H1 (cell line): ENCODE data around the gene SLC30A5. TPM values are rescaled to one million over a fixed set of nuclear protein-coding genes. Genes with fewer than 3 reads are reported as not detected.
A peak's percentile ranks its signal among the peaks of the same experiment; 100 is the strongest.
"Not testable (repeated sequence)": the region's sequence is repeated elsewhere in the genome, so short reads cannot be mapped to it uniquely, and the experiment has no call there.

Experiments used
- CTCF ChIA-PET: fragments of 300-600 bp; sonication (Branson Sonifier 250); formaldehyde crosslinking; loops from one replicate; lab custom pipeline; 2021; ENCODE audit not compliant: partially characterized antibody; lab: Charles Lee
- POLR2A ChIA-PET: fragments of 300-600 bp; sonication (Branson Sonifier 250); formaldehyde crosslinking; loops from one replicate; lab custom pipeline; 2021; ENCODE audit warnings: inconsistent platforms; ENCODE audit not compliant: partially characterized antibody; lab: Charles Lee
- DNase-seq, 2 experiments: peaks; one replicate each; pipeline versions ENCODE4 v3.0.0 to v3.0.0-alpha.2; 2010 to 2022; ENCODE audit warnings: low spot score in 2 of 2, low read depth in 1 of 2, mixed read lengths in 1 of 2
- FAIRE-seq: peaks from 2 replicates; lab custom pipeline; 2011; peaks lifted over from hg19 to GRCh38; lab: Jason Lieb, UNC
- H2AFZ ChIP-seq: 2 replicates; pipeline ENCODE4 v1.8.1; 2012; ENCODE audit warnings: low read length, inconsistent platforms
- H2AK5ac ChIP-seq: 2 replicates; pipeline ENCODE4 v1.6.1; 2013; ENCODE audit warnings: low read depth, low read length
- H2BK120ac ChIP-seq: replicated peaks from 2 replicates; pipeline ENCODE3; 2013; ENCODE audit warnings: low read depth, low read length, inconsistent platforms
- H2BK12ac ChIP-seq: 2 replicates; pipeline ENCODE4 v1.6.1; 2013; ENCODE audit warnings: low read depth, low read length
- H2BK15ac ChIP-seq: 2 replicates; pipeline ENCODE4 v1.6.1; 2013; ENCODE audit warnings: low read length
- H2BK20ac ChIP-seq: 2 replicates; pipeline ENCODE4 v1.6.1; 2013; ENCODE audit warnings: low read length
- H2BK5ac ChIP-seq: 2 replicates; pipeline ENCODE4 v1.6.1; 2013; ENCODE audit warnings: low read depth, low read length
- H3K14ac ChIP-seq: 2 replicates; pipeline ENCODE4 v1.6.1; 2013; ENCODE audit warnings: inconsistent platforms; ENCODE audit not compliant: insufficient read length
- H3K18ac ChIP-seq: 2 replicates; pipeline ENCODE4 v1.6.1; 2013; ENCODE audit warnings: low read length; ENCODE audit errors: extremely low read depth
- H3K23ac ChIP-seq: 2 replicates; pipeline ENCODE4 v1.6.1; 2013; ENCODE audit warnings: inconsistent platforms; ENCODE audit not compliant: insufficient read length
- H3K23me2 ChIP-seq: 2 replicates; pipeline ENCODE4 v1.6.1; 2013; ENCODE audit warnings: low read depth, low read length
- H3K27ac ChIP-seq: 2 replicates; pipeline ENCODE4 v1.6.1; 2011; ENCODE audit warnings: low read depth, low read length, inconsistent platforms
- H3K27me3 ChIP-seq, 4 experiments: replicated peaks in 1 of 4; 1 replicate in 1 of 4; 2 replicates in 3 of 4; pipeline versions ENCODE4 v1.6.1 to v1.8.1; 2011 to 2013; ENCODE audit warnings: low read length in 3 of 4, mild to moderate bottlenecking in 3 of 4, inconsistent platforms in 2 of 4, mixed read lengths in 2 of 4, moderate library complexity in 1 of 4; ENCODE audit not compliant: control insufficient read depth in 3 of 4, insufficient read depth in 3 of 4; ENCODE audit errors: extremely low read depth in 1 of 4
- H3K36me3 ChIP-seq, 4 experiments: 2 replicates each; pipeline versions ENCODE4 v1.6.1 to v1.8.1; 2011 to 2013; ENCODE audit warnings: mild to moderate bottlenecking in 4 of 4, low read length in 3 of 4, moderate library complexity in 2 of 4, control low read depth in 1 of 4, inconsistent platforms in 1 of 4; ENCODE audit not compliant: insufficient read depth in 4 of 4, control insufficient read depth in 2 of 4
- H3K4ac ChIP-seq: replicated peaks from 2 replicates; pipeline ENCODE3; 2013; ENCODE audit warnings: low read length, low read depth, mixed read lengths, inconsistent platforms; ENCODE audit not compliant: insufficient read length
- H3K4me1 ChIP-seq, 4 experiments: replicated peaks in 1 of 4; 1 replicate in 1 of 4; 2 replicates in 3 of 4; pipeline versions ENCODE4 v1.6.1 to v1.8.1; 2011 to 2013; ENCODE audit warnings: low read length in 3 of 4, inconsistent platforms in 2 of 4, mixed read lengths in 1 of 4; ENCODE audit not compliant: insufficient read depth in 4 of 4, control insufficient read depth in 3 of 4
- H3K4me2 ChIP-seq, 2 experiments: 2 replicates each; pipeline versions ENCODE4 v1.6.1 to v1.8.1; 2011 to 2013; ENCODE audit warnings: low read depth in 2 of 2, low read length in 2 of 2, control low read depth in 1 of 2, inconsistent platforms in 1 of 2, mild to moderate bottlenecking in 1 of 2; ENCODE audit not compliant: insufficient read depth in 1 of 2
- H3K4me3 ChIP-seq, 4 experiments: fragments of 200-600, 300-600 bp in 1 of 4; sonication (generic), shearing (Covaris generic), sonication (Bioruptor Twin) in 1 of 4; 2 replicates each; pipeline versions ENCODE4 v1.5.1 to v1.8.1; 2011 to 2016; ENCODE audit warnings: low read length in 4 of 4, low read depth in 3 of 4, control low read depth in 2 of 4, inconsistent platforms in 2 of 4, mild to moderate bottlenecking in 2 of 4, mixed read lengths in 1 of 4, moderate library complexity in 1 of 4; ENCODE audit not compliant: insufficient read depth in 2 of 4; ENCODE audit errors: extremely low read depth in 1 of 4
- H3K56ac ChIP-seq: replicated peaks from 2 replicates; pipeline ENCODE3; 2013; ENCODE audit warnings: low read depth, mild to moderate bottlenecking, mixed read lengths, low read length, inconsistent platforms; ENCODE audit not compliant: insufficient read length
- H3K79me1 ChIP-seq: 2 replicates; pipeline ENCODE4 v1.6.1; 2013; ENCODE audit warnings: low read depth, low read length, control low read depth
- H3K79me2 ChIP-seq, 2 experiments: 2 replicates each; pipeline versions ENCODE4 v1.6.1 to v1.8.1; 2012 to 2013; ENCODE audit warnings: low read length in 2 of 2, mild to moderate bottlenecking in 2 of 2, inconsistent platforms in 1 of 2; ENCODE audit not compliant: insufficient read depth in 2 of 2, control insufficient read depth in 1 of 2
- H3K9ac ChIP-seq, 4 experiments: replicated peaks in 1 of 4; 1 replicate in 1 of 4; 2 replicates in 3 of 4; pipeline versions ENCODE4 v1.6.1 to v1.8.1; 2011 to 2013; ENCODE audit warnings: low read depth in 3 of 4, low read length in 3 of 4, control low read depth in 2 of 4, mild to moderate bottlenecking in 2 of 4, moderate library complexity in 2 of 4, inconsistent platforms in 1 of 4; ENCODE audit errors: extremely low read depth in 1 of 4
- H3K9me3 ChIP-seq, 2 experiments: 2 replicates each; pipeline versions ENCODE4 v1.6.1 to v1.8.1; 2012 to 2013; ENCODE audit warnings: mild to moderate bottlenecking in 2 of 2, moderate library complexity in 2 of 2, control low read depth in 1 of 2, inconsistent platforms in 1 of 2, low read depth in 1 of 2, low read length in 1 of 2, mixed read lengths in 1 of 2; ENCODE audit not compliant: insufficient read depth in 2 of 2
- H4K20me1 ChIP-seq, 2 experiments: replicated peaks in 1 of 2; 2 replicates each; pipeline versions ENCODE3 to v1.8.1; 2011 to 2013; ENCODE audit warnings: inconsistent platforms in 2 of 2, low read length in 2 of 2, mild to moderate bottlenecking in 1 of 2; ENCODE audit not compliant: insufficient read depth in 2 of 2, control insufficient read depth in 1 of 2
- H4K5ac ChIP-seq: 2 replicates; pipeline ENCODE4 v1.6.1; 2013; ENCODE audit warnings: low read length, low read depth, mixed read lengths, inconsistent platforms; ENCODE audit not compliant: insufficient read length
- H4K8ac ChIP-seq: 2 replicates; pipeline ENCODE4 v1.8.0; 2013; ENCODE audit warnings: mild to moderate bottlenecking, moderate library complexity, low read length, inconsistent platforms; ENCODE audit not compliant: insufficient read depth; ENCODE audit errors: extremely low read depth
- H4K91ac ChIP-seq: replicated peaks from 2 replicates; pipeline ENCODE3; 2013; ENCODE audit warnings: low read length, mixed read lengths, inconsistent platforms; ENCODE audit not compliant: insufficient read length
- WGBS, 2 experiments: shearing (Covaris generic) in 1 of 2; methylation state at CpG; one replicate each; pipeline versions ENCODE4 v1.1.6 to v1.1.7; 2013 to 2015; ENCODE audit warnings: low lambda C conversion rate in 2 of 2, mixed read lengths in 2 of 2, inconsistent platforms in 1 of 2, low coverage in 1 of 2, missing lambda C conversion rate in 1 of 2; ENCODE audit not compliant: insufficient replicate concordance in 2 of 2, insufficient coverage in 1 of 2, insufficient read length in 1 of 2; ENCODE audit errors: extremely low coverage in 1 of 2, missing lambda C conversion rate in 1 of 2; 5-methylcytosine and 5-hydroxymethylcytosine counted together
- polyA plus RNA-seq, 7 experiments: library from polyadenylated mRNA; depleted of rRNA in 3 of 7; stranded (reverse) in 5 of 7; unstranded in 2 of 7; fragments of >200 nt in 5 of 7; fragments of 200-250 nt in 2 of 7; gene quantifications; 1 replicate in 5 of 7; 2 replicates in 1 of 7; 4 replicates in 1 of 7; pipeline versions ENCODE4 v1.2.1 to v1.2.3, GENCODE V29; 2011 to 2013; ENCODE audit warnings: missing spikeins in 2 of 7, mixed read lengths in 2 of 7
- total RNA-seq: library from RNA; stranded (reverse); fragmentation: NEBNext Ultra II Directional; extraction: Animal tissue kit (Norgen Biotek cat#: 25700); gene quantifications from 2 replicates; pipeline ENCODE4 v1.2.1, GENCODE V29; 2021

SLC30A5 gene
- total and polyA plus RNA-seq, 2 of the 8 experiments (the other 6 are each of a cell fraction or from before 2014, with no cell fraction given) = 31.0 to 43.5 TPM

- H3K36me3 ChIP-seq, H3K23ac ChIP-seq, H4K5ac ChIP-seq, H2BK15ac ChIP-seq, H2BK120ac ChIP-seq, DNase-seq, H3K9ac ChIP-seq, H3K4ac ChIP-seq, H2BK12ac ChIP-seq, H3K56ac ChIP-seq, H3K79me1 ChIP-seq, H2BK20ac ChIP-seq, H3K18ac ChIP-seq, H3K4me3 ChIP-seq, H3K27ac ChIP-seq, H2AK5ac ChIP-seq, H4K91ac ChIP-seq, H3K4me2 ChIP-seq, H3K9me3 ChIP-seq, H3K79me2 ChIP-seq, H4K20me1 ChIP-seq, H3K14ac ChIP-seq, H3K4me1 ChIP-seq, H3K23me2 ChIP-seq, H3K27me3 ChIP-seq, H4K8ac ChIP-seq, FAIRE-seq, H2BK5ac ChIP-seq: not testable (repeated sequence)
- 95% methylated on average over 6 of the region's 6 CpGs; no CpG with 5 or more reads in 1 of the 2 experiments for WGBS, 2 experiments
- POLR2A ChIA-PET = interaction anchor here (0.6 kb wide), 1 partner anchor 22 kb away, joined by 3 read pairs; no protein-coding TSS in a partner anchor
- H2AFZ ChIP-seq = 0 out of 2 replicates have a peak overlapping the region, but pooled peaks have one; percentile 14
- CTCF ChIA-PET = interaction anchor here (1.1 to 4.1 kb wide), 7 partner anchors 10 to 226 kb away, joined by 3 to 23 read pairs (median 4); partner anchors contain the start of gene SLC30A5
Measured at GRCh38 chr5:69045213-69045612, 48.6 kb upstream of the SLC30A5 start.
